ENCODE results near the gene RHEBL1.

DNA sequence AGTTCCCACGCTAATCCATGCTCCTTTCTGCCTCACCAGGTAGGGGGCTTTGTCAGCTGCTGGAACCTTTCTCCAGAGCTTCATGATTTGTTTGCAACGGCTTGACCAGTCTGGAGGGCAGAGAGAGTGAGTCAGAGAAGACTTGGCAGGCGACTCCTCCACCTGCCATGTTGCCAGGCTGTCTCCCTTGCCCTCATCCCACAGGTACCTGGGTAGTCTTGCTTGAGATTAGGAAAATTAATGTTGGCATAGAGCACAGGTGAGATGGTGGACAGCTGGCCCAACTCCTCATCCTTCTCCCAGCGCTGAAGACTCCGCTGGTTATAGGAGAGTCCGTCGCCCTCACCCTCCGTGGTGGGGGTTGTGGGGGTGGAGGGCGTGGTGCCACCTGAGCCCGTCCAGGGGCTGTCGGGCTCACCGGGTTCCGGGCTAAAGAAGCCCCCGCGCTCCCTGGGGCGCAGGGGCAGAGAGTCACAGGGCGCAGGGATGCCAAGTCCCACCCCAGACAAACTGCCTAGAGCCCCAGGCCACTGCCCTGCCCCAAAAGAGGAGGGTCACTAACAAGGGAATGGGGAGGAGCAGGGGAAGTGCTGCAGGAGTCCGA is 27.8 kb downstream of the RHEBL1 start:
- TF ChIP-seq, protein P1, sequence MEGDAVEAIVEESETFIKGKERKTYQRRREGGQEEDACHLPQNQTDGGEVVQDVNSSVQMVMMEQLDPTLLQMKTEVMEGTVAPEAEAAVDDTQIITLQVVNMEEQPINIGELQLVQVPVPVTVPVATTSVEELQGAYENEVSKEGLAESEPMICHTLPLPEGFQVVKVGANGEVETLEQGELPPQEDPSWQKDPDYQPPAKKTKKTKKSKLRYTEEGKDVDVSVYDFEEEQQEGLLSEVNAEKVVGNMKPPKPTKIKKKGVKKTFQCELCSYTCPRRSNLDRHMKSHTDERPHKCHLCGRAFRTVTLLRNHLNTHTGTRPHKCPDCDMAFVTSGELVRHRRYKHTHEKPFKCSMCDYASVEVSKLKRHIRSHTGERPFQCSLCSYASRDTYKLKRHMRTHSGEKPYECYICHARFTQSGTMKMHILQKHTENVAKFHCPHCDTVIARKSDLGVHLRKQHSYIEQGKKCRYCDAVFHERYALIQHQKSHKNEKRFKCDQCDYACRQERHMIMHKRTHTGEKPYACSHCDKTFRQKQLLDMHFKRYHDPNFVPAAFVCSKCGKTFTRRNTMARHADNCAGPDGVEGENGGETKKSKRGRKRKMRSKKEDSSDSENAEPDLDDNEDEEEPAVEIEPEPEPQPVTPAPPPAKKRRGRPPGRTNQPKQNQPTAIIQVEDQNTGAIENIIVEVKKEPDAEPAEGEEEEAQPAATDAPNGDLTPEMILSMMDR (IDR thresholded peaks at IDR 0.05), result no peak
- TF ChIP-seq POLR2A (IDR thresholded peaks at IDR 0.05), result no peak

Measured in prostate gland (tissue), 2 donors.